ENCODE results near the gene NEURL4.
A peak's percentile ranks its signal among the peaks of the same experiment; 100 is the strongest.
"Not testable (repeated sequence)": the region's sequence is repeated elsewhere in the genome, so short reads cannot be mapped to it uniquely, and the experiment has no call there.

NEURL4 gene

DNA sequence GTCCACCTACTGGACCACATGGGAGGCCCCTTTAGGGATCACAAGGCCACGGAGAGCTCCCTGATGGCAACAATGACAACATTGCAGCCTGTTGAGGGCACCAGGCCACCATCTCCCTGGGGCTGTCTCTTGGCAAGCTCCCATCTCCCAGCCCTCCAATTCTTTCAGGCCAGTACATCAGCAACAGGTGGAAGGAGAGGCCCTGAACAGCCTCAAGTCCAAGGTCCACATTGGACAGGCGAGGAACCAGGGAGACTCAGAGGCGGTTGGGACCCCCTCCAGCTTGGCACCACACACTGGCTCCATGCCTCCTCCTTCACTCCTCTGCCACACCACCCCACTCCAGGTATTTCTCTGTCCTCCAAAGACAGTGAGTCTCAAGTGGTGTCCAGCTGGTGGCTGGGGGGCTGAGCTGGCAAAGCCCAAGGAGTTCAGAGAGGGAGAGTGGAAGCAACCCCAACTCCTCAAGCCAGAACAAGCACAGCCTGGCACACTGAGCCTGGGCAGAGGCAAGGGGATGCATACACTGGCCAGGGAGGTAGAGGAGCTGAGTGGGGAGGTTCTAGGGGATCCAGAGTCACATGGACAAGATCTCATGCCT lies 5.9 kb upstream of the NEURL4 start:
- Histone ChIP-seq H3K4me3 (ENCODE audit: insufficient read depth, low read depth, low read length) (no peak overlapping the region), H3K27me3 (ENCODE audit: control insufficient read depth, insufficient read depth, low read length, poor library complexity, severe bottlenecking) (no peaks in the 10 kb centered on the region), H3K36me3 (ENCODE audit: control insufficient read depth, insufficient read depth, low read length) (no peaks in the 10 kb centered on the region), H3K9me3 (ENCODE audit: control insufficient read depth, low read length) (no peaks in the 10 kb centered on the region), H3K27ac (ENCODE audit: insufficient read depth, low read depth, low read length, poor library complexity, severe bottlenecking) (no peak overlapping the region), H3K4me1 (ENCODE audit: control insufficient read depth, insufficient read depth, low read length) (peaks cover 7% of the 10 kb centered on the region)
- whole genome bisulfite sequencing, 2 experiments: 90 to 97% methylated on average over 3 of the region's 3 CpGs

DNA sequence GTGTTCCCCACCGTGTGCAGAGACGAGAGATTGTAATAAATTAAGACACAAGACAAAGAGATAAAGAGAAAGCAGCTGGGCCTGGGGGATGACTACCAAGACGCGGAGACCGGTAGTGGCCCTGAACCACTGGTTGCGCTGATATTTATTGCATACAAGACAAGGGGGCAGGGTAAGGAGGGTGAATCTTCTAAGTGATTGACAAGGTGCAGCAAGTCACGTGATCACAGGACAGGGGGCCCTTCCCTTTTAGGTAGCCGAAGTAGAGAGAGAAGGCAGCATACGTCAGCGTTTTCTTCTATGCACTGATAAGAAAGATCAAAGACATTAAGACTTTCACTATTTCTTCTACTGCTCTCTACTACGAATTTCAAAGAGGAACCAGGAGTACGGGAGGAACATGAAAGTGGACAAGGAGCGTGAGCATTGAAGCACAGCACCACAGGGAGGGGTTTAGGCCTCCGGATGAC lies 3.5 kb upstream of the NEURL4 start:
- not testable (repeated sequence) for H3K36me3 ChIP-seq (ENCODE audit: control insufficient read depth, insufficient read depth, low read length); H3K27me3 ChIP-seq (ENCODE audit: control insufficient read depth, insufficient read depth, low read length, poor library complexity, severe bottlenecking); H3K9me3 ChIP-seq (ENCODE audit: control insufficient read depth, low read length); H3K27ac ChIP-seq (ENCODE audit: insufficient read depth, low read depth, low read length, poor library complexity, severe bottlenecking); H3K4me3 ChIP-seq (ENCODE audit: insufficient read depth, low read depth, low read length)
- peaks cover 15% of the 10 kb centered on the region for H3K4me1 ChIP-seq (ENCODE audit: control insufficient read depth, insufficient read depth, low read length)
- WGBS, 2 experiments: 89 to 90% methylated on average over 11 to 13 of the region's 14 CpGs

DNA sequence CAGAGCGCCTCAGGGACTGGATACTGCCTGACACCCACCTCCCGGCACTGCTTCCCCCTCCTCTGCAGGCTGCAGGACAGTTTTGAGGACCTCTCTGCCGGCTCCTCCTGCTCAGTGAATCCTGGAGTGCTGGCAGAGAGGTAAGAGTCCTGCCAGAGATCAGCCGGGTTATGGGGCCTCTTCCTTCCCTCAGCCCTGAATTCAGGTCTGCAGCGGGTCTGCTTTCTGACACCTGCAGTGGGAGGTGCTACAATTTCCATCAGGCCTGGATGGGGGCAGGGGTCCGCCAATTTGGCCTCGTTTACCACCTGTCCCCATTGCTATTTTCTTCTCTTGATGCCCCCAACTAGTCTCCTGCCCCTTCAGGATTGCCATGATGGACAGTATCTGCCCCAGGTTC lies 3.0 kb upstream of the NEURL4 start:
- Histone ChIP-seq H3K4me3 (ENCODE audit: insufficient read depth, low read depth, low read length) (no peak overlapping the region), H3K4me1 (ENCODE audit: control insufficient read depth, insufficient read depth, low read length) (peaks cover 16% of the 10 kb centered on the region), H3K9me3 (ENCODE audit: control insufficient read depth, low read length) (no peaks in the 10 kb centered on the region), H3K27me3 (ENCODE audit: control insufficient read depth, insufficient read depth, low read length, poor library complexity, severe bottlenecking) (no peaks in the 10 kb centered on the region), H3K27ac (ENCODE audit: insufficient read depth, low read depth, low read length, poor library complexity, severe bottlenecking) (no peak overlapping the region), H3K36me3 (ENCODE audit: control insufficient read depth, insufficient read depth, low read length) (no peaks in the 10 kb centered on the region)
- 75% methylated on average over 7 of the region's 7 CpGs for WGBS, 2 experiments

DNA sequence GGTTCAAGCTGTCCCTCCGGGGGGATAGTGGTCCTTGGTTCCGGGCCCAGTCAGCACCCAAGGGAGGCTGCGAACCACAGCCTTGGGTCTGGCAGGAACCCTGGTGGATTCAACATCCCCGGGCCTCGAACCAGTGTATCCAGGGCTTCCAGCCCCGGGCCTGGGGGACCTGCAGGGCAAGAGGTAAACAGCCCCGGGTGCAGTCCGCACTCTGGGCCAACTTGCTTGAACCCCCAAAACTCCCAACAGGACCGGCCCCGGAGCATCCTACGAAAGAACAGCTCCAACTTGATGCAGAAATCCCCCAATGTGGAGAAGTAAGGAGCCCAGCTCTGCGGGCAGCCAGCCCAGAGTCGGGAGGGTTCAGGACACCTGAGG lies 1.5 kb upstream of the NEURL4 start:
- peaks cover 9% of the 10 kb centered on the region for H3K4me1 ChIP-seq (ENCODE audit: control insufficient read depth, insufficient read depth, low read length)
- no peaks in the 10 kb centered on the region for H3K9me3 ChIP-seq (ENCODE audit: control insufficient read depth, low read length)
- peak overlapping the region; percentile 93 for H3K27ac ChIP-seq (ENCODE audit: insufficient read depth, low read depth, low read length, poor library complexity, severe bottlenecking)
- WGBS, 2 experiments: 87% methylated on average over 13 of the region's 13 CpGs
- peak overlapping the region; percentile 87 for H3K4me3 ChIP-seq (ENCODE audit: insufficient read depth, low read depth, low read length)
- H3K36me3 ChIP-seq (ENCODE audit: control insufficient read depth, insufficient read depth, low read length): peaks cover 8% of the 10 kb centered on the region
- H3K27me3 ChIP-seq (ENCODE audit: control insufficient read depth, insufficient read depth, low read length, poor library complexity, severe bottlenecking): no peaks in the 10 kb centered on the region

DNA sequence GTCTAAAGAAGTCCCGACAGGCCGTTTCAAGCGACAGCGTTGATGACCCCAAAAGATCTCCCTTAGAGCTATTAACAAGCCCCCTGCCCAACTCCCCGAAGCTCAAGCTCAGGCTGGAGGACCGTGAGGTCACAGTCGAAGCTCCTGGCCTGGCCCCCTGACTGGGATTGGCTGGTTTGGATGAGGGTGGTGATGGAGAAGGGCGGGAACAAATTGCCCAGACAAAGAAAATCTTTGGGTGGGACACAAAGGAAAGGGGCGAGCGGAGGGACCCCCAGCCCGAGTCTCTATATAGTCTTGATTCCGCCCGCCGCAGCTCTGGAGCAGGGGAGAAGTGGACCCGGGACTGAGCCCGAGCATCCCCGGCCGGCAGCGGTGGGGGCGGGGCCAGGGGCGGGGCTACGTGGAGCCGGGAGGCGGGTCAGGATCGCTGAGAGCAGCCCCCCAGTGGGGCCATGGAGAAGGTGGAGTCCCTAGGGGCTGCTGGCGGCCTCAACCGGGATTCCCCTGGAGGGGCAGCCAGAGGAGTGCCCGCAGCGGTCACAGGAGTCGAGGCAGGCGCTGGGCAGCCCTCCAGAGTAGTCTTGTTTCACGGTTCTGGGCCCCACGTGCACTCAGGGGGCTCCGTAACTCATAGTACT lies 982 bp upstream of the NEURL4 start:
- Histone ChIP-seq H3K4me3 (ENCODE audit: insufficient read depth, low read depth, low read length) (peak overlapping the region; percentile 87), H3K36me3 (ENCODE audit: control insufficient read depth, insufficient read depth, low read length) (peaks cover 12% of the 10 kb centered on the region), H3K27me3 (ENCODE audit: control insufficient read depth, insufficient read depth, low read length, poor library complexity, severe bottlenecking) (no peaks in the 10 kb centered on the region), H3K4me1 (ENCODE audit: control insufficient read depth, insufficient read depth, low read length) (peaks cover 9% of the 10 kb centered on the region), H3K9me3 (ENCODE audit: control insufficient read depth, low read length) (no peaks in the 10 kb centered on the region), H3K27ac (ENCODE audit: insufficient read depth, low read depth, low read length, poor library complexity, severe bottlenecking) (peak overlapping the region; percentile 93)
- 3% methylated on average over 34 of the region's 34 CpGs for WGBS, 2 experiments

DNA sequence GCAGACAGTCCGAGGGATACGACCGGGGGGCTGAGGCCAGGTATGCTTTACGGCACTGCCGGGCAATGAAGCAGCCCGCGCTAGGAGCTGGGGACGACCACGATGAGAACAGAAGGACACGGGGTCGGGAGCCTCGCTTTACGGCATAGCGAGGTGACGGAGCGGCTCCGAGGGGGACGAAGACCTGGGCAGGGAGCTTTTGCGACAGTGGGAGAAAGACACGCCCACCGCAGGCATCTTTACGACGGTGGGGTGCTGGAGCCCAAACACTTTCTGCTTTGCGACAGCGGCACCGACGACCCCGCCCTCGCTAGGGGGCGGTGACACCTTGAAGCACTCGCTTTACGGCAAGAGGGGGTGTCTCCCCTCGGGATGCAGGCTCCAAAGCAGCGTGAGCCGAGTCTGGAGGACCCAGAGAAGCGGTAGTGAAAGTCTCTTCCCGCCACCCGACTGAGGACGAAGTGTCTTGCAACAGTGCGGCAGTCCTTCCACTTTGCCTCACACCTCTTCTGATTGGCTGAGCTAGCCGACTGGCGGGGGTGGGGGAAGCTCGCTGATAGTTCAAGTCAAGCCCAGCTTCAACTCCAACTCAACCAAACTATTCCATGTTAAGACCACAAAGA lies 350 bp upstream of the NEURL4 start:
- no peaks in the 10 kb centered on the region for H3K9me3 ChIP-seq (ENCODE audit: control insufficient read depth, low read length)
- H3K36me3 ChIP-seq (ENCODE audit: control insufficient read depth, insufficient read depth, low read length): peaks cover 15% of the 10 kb centered on the region
- H3K4me3 ChIP-seq (ENCODE audit: insufficient read depth, low read depth, low read length): peak overlapping the region; percentile 87
- peaks cover 9% of the 10 kb centered on the region for H3K4me1 ChIP-seq (ENCODE audit: control insufficient read depth, insufficient read depth, low read length)
- no peaks in the 10 kb centered on the region for H3K27me3 ChIP-seq (ENCODE audit: control insufficient read depth, insufficient read depth, low read length, poor library complexity, severe bottlenecking)
- H3K27ac ChIP-seq (ENCODE audit: insufficient read depth, low read depth, low read length, poor library complexity, severe bottlenecking): peak overlapping the region; percentile 93
- 1% methylated on average over 43 of the region's 43 CpGs for WGBS, 2 experiments

DNA sequence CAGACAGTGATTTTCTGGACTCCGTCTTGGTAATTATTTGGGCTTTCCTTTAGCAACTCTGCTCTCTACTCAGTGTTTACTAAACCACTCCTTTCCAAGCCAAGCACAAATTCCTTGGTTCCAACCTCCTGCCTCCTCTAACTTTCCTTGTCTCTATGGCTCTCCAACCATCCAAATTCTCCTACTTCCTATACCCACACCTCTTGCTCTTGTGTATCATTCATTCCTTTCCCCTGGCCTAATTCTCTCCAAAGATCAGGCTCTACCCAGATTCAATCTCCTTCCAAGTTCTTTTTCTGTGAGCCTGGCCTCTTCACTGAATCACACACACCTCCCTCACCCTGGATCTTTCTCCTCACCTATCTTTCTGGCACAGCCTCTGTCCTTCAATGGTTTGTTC lies 1.1 kb downstream of the NEURL4 start:
- Histone ChIP-seq H3K9me3 (ENCODE audit: control insufficient read depth, low read length) (no peaks in the 10 kb centered on the region), H3K4me1 (ENCODE audit: control insufficient read depth, insufficient read depth, low read length) (peaks cover 9% of the 10 kb centered on the region), H3K27ac (ENCODE audit: insufficient read depth, low read depth, low read length, poor library complexity, severe bottlenecking) (no peak overlapping the region), H3K36me3 (ENCODE audit: control insufficient read depth, insufficient read depth, low read length) (peaks cover 29% of the 10 kb centered on the region), H3K27me3 (ENCODE audit: control insufficient read depth, insufficient read depth, low read length, poor library complexity, severe bottlenecking) (no peaks in the 10 kb centered on the region), H3K4me3 (ENCODE audit: insufficient read depth, low read depth, low read length) (no peak overlapping the region)
- 94 to 96% methylated on average over 1 of the region's 1 CpG for WGBS, 2 experiments

DNA sequence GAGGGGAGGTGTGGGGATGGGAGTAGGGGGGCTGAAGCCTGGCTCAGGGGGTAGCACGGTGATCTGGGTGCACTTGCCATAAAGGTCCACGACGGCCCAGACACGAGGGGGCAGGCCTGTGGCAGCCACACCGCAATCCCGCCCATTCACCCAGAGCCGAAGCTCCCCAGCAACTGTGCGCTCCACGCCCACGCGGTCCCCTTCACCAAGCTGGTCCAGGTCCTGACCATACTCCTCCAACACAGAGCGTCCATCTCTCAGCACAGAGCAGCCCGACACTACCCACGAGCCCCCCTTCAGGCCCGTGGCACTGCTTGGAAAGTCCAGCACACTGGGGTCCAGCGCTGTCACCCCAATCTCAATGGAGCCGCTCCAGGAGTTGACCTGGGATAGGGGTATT lies 1.6 kb downstream of the NEURL4 start:
- no peak overlapping the region for H3K27ac ChIP-seq (ENCODE audit: insufficient read depth, low read depth, low read length, poor library complexity, severe bottlenecking)
- no peak overlapping the region for H3K4me3 ChIP-seq (ENCODE audit: insufficient read depth, low read depth, low read length)
- H3K9me3 ChIP-seq (ENCODE audit: control insufficient read depth, low read length): no peaks in the 10 kb centered on the region
- peaks cover 34% of the 10 kb centered on the region for H3K36me3 ChIP-seq (ENCODE audit: control insufficient read depth, insufficient read depth, low read length)
- WGBS, 2 experiments: 94 to 97% methylated on average over 17 of the region's 17 CpGs
- H3K4me1 ChIP-seq (ENCODE audit: control insufficient read depth, insufficient read depth, low read length): peaks cover 9% of the 10 kb centered on the region
- H3K27me3 ChIP-seq (ENCODE audit: control insufficient read depth, insufficient read depth, low read length, poor library complexity, severe bottlenecking): no peaks in the 10 kb centered on the region

DNA sequence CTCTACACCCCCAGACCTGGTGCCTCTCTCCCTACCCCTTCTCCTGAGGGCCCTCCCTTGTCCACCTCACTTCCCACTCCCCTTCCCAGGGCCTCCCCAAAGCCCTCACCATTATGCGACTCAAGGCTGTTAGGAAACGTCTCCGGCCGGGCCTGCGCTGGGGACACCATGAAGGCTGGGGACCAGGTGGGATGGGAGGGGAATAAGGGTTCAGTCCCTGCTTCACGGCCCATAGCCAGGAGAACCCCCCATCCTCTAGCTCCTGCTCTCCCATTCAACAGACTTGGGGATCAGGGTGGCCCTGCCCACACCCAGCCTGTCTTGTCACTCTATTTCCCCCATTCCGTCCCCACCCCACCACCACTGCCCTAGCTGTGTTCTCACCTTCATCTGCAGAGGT lies 2.1 kb downstream of the NEURL4 start:
- 92 to 93% methylated on average over 7 of the region's 7 CpGs for WGBS, 2 experiments
- H3K36me3 ChIP-seq (ENCODE audit: control insufficient read depth, insufficient read depth, low read length): peaks cover 38% of the 10 kb centered on the region
- no peaks in the 10 kb centered on the region for H3K9me3 ChIP-seq (ENCODE audit: control insufficient read depth, low read length)
- no peak overlapping the region for H3K4me3 ChIP-seq (ENCODE audit: insufficient read depth, low read depth, low read length)
- peaks cover 9% of the 10 kb centered on the region for H3K4me1 ChIP-seq (ENCODE audit: control insufficient read depth, insufficient read depth, low read length)
- no peaks in the 10 kb centered on the region for H3K27me3 ChIP-seq (ENCODE audit: control insufficient read depth, insufficient read depth, low read length, poor library complexity, severe bottlenecking)
- no peak overlapping the region for H3K27ac ChIP-seq (ENCODE audit: insufficient read depth, low read depth, low read length, poor library complexity, severe bottlenecking)

DNA sequence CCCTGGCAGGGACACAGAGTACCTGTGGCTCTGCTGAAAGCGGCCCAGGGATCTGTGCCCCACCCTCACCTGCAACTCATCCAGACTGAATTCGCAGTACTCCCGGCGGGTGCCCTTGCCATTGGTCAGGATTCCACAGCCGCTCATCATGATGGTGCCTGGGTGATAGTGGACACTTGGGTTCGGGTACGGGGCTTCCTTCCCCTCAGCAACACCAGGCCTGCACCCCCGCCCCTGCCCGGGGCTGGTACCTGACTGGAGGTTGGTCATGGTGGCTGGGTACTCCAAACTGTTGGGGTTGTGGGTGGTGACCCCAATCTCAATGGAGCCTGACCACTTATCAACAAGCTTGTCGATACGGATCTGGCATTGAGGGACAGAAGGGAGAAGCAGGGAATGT lies 2.9 kb downstream of the NEURL4 start:
- Histone ChIP-seq H3K4me3 (ENCODE audit: insufficient read depth, low read depth, low read length) (no peak overlapping the region), H3K27ac (ENCODE audit: insufficient read depth, low read depth, low read length, poor library complexity, severe bottlenecking) (no peak overlapping the region), H3K9me3 (ENCODE audit: control insufficient read depth, low read length) (no peaks in the 10 kb centered on the region), H3K4me1 (ENCODE audit: control insufficient read depth, insufficient read depth, low read length) (peaks cover 9% of the 10 kb centered on the region), H3K36me3 (ENCODE audit: control insufficient read depth, insufficient read depth, low read length) (peaks cover 47% of the 10 kb centered on the region), H3K27me3 (ENCODE audit: control insufficient read depth, insufficient read depth, low read length, poor library complexity, severe bottlenecking) (no peaks in the 10 kb centered on the region)
- WGBS, 2 experiments: 92 to 95% methylated on average over 10 to 11 of the region's 11 CpGs
